AG09319 (cell line): Measurements from ENCODE around the gene TFAP2E.

Experiments
- DNase-seq: peaks from one replicate; pipeline ENCODE4 v3.0.0-alpha.2; 2010; ENCODE audit warnings: low read depth; ENCODE audit errors: extremely low read depth
- CTCF ChIP-seq: IDR thresholded peaks from 2 replicates; pipeline ENCODE4 v1.5.1; 2011; ENCODE audit warnings: low read depth, mild to moderate bottlenecking, inconsistent platforms, low read length, moderate library complexity

TFAP2E gene

DNA sequence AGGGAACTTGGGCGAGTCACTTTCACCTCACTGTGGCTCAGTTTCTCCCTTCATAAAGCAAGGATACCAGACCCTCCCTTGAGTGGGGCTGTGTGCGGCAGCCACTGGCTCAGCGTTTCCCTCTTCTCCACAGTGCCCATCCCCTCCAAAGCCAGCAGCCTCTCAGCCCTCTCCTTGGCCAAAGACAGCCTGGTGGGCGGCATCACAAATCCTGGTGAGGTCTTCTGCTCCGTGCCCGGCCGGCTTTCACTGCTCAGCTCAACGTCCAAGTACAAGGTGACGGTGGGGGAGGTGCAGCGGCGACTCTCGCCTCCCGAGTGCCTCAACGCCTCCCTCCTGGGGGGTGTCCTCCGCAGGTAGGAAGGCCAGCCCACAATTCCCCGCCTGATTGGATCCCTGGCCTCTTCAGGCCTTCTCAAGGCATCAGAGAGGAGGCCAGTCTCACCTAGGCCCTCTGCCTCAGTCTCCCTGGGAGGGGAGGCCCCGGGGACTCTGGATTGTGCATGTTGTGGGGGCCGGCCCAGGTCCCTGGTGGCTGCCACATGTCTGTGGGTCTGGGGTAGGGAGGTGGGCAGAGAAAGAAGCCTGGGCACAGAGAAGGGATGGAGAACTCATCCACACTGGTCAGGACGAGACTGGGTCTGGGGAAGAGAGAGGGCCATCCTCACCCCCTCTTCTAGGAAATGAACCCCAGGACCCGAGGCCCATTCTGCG is 15.2 kb downstream of the TFAP2E start:
- no peak for DNase-seq
- no peak for TF ChIP-seq CTCF

DNA sequence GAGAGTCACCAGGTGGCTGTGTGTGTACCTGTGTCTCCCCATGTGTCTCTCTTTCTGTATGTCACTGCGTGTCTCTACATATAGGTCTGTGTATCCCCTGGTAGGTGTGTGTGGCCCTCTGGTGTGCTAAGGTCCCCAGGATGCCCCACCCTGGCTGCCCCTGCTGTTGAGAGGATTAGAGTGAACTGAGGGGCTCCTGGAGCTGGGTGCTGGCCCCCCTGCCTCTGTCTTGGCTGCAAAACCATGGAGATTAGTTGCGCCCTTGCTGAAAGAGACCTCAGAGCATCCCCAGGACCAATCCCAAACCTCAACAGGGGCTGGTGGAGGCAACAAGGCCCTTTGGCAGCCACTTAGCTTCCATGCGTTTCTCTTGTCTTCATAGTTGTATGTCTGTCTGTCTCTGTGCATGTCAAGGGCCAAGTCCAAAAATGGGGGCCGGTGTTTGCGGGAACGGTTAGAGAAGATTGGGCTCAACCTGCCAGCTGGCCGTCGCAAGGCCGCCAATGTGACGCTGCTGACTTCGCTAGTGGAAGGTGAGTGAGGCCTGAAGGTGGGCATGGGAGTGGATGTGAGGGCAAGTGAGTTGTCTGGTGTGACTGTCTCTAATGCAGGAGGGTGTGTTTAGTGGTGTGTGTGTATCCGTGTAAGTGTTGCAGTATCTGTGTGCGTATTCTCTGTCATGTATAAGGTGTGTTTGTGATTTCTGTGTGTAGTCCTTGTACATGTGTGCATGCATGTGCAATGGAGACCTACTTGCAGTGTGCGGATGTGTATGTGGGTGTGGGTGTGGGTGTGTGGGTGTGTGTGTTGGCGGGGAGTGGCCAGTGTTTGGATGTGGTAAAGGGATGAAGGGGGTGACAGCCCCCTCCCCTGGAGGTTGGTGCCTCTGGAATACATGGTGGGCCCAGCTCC is 16.7 kb downstream of the TFAP2E start:
- no peak for TF ChIP-seq CTCF
- DNase-seq = no peak

DNA sequence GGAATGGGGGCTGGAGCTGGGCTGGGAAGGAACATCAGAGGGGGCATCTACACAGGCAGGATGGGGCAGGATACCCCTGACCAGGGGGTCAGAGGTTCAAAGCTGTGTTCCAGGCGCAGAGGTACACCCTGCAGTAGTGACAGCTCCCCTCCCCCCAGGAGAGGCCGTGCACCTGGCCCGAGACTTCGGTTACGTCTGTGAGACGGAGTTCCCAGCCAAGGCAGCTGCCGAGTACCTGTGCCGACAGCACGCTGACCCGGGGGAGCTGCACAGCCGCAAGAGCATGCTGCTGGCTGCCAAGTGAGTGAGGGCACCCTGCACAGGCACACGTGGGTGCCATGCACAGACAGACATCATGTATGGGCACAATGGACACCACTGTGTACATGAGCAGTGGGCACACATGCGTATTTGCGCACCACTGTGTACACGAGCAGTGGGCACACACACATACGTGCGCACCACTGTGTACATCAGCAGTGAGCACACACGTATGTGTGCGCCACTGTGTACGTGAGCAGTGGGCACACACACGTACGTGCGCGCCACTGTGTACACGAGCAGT is 17.4 kb downstream of the TFAP2E start:
- no peak for TF ChIP-seq CTCF
- DNase-seq = no peak

GRCh38 chr1:35591211-35591610 is 18.1 kb downstream of the TFAP2E start:
- no peak for DNase-seq
- TF ChIP-seq CTCF = no peak

DNA sequence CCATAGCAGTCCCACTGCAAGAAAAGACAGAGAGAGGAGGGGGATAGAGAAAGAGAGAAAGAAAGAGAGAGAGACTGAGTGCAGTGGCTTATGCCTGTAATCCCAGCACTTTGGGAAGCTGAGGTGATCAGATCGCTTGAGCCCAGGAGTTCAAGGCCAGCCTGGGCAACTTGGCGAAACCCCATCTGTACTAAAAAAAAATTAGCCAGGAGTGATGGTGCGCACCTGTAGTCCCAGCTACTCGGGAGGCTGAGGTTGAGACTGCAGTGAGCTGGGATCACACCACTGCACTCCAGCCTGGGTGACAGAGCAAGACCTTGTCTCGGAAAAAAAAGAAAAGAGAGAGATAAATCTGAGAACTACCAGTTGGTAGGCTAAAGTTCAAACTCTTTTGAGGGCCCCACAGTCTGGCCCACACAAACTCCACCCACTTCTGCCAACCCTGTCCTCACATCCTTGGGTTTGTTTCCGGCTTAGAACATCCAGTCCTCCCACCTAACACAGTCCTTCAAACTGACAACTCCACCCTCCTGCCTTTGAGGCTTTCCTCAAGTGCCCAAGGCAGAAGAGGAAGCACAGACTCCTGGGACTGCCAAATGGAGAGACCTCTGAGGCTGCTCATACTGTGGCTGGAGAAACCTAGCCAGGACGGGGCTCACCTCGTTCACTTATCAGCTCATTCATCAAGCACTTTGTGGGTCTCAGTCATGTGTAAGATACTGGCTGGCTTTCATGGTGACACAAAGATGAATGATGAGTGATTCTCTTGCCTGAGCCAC is 20.1 kb downstream of the TFAP2E start:
- DNase-seq = no peak
- no peak for TF ChIP-seq CTCF

- no peak for DNase-seq
- no peak for TF ChIP-seq CTCF
Observed at GRCh38 chr1:35594005-35594760, 21.1 kb downstream of the TFAP2E start.
